ENCODE measurements around the gene TTLL10. TPM values are rescaled to one million over a fixed set of nuclear protein-coding genes. Genes with fewer than 3 reads are reported as not detected.

TTLL10 gene
- polyA plus RNA-seq, 1 donor from 2014 or later, result not detected

- no peak overlapping the region for H3K9ac ChIP-seq (ENCODE audit: low read length)
- no peaks in the 10 kb centered on the region for H3F3A ChIP-seq (ENCODE audit: insufficient read depth, low read length, poor library complexity, severe bottlenecking)
- TF ChIP-seq MXI1 (conservative IDR thresholded peaks at IDR 0.05; ENCODE audit: poor library complexity, severe bottlenecking), result no peak
- TF ChIP-seq TAF1 (IDR thresholded peaks at IDR 0.05; ENCODE audit: low read depth), result no peak
- no peak for TF ChIP-seq EP300 (conservative IDR thresholded peaks at IDR 0.05; ENCODE audit: poor library complexity, severe bottlenecking)
- no peak for TF ChIP-seq POLR2AphosphoS5 (IDR thresholded peaks at IDR 0.05)
- TF ChIP-seq EZH2 (IDR thresholded peaks at IDR 0.05; ENCODE audit: borderline replicate concordance, insufficient read depth, low read length, poor library complexity, severe bottlenecking), result no peak
- TF ChIP-seq REST (IDR thresholded peaks at IDR 0.05; ENCODE audit: borderline replicate concordance), result no peak
- no peak for TF ChIP-seq CTCF (IDR thresholded peaks at IDR 0.05; ENCODE audit: poor library complexity, severe bottlenecking)
- TF ChIP-seq SMC3 (conservative IDR thresholded peaks at IDR 0.05; ENCODE audit: poor library complexity), result no peak
- TF ChIP-seq RAD21 (conservative IDR thresholded peaks at IDR 0.05), result no peak
- H3K9me2 ChIP-seq (ENCODE audit: insufficient read depth, low read length), result no peaks in the 10 kb centered on the region
- no peaks in the 10 kb centered on the region for H3K36me3 ChIP-seq (ENCODE audit: insufficient read depth, low read length)
- no peak overlapping the region for H2AFZ ChIP-seq (ENCODE audit: low read depth, low read length)
- H4K20me1 ChIP-seq (ENCODE audit: insufficient read depth), result no peaks in the 10 kb centered on the region
- H3K4me3 ChIP-seq (ENCODE audit: low read length), result no peak overlapping the region
- H3K27ac ChIP-seq (ENCODE audit: low read length), result no peak overlapping the region
- H3K79me2 ChIP-seq (replicated peaks; ENCODE audit: insufficient read depth, low read length), result no peaks in the 10 kb centered on the region
- H3K9me3 ChIP-seq (ENCODE audit: low read length), result no peaks in the 10 kb centered on the region
- H3K4me2 ChIP-seq (ENCODE audit: low read length), result no peak overlapping the region
- no peaks in the 10 kb centered on the region for H3K27me3 ChIP-seq (ENCODE audit: insufficient read depth, low read depth, low read length)
These were observed 8.2 kb upstream of the TTLL10 start for GRCh38 chr1:1165485-1165884.

- Histone ChIP-seq H3K4me3 (ENCODE audit: low read length) (no peak overlapping the region), H3F3A (ENCODE audit: insufficient read depth, low read length, poor library complexity, severe bottlenecking) (no peaks in the 10 kb centered on the region), H3K9me2 (ENCODE audit: insufficient read depth, low read length) (no peaks in the 10 kb centered on the region), H3K79me2 (replicated peaks; ENCODE audit: insufficient read depth, low read length) (no peaks in the 10 kb centered on the region), H3K9me3 (ENCODE audit: low read length) (no peaks in the 10 kb centered on the region), H3K4me2 (ENCODE audit: low read length) (no peak overlapping the region), H4K20me1 (ENCODE audit: insufficient read depth) (no peaks in the 10 kb centered on the region), H3K27ac (ENCODE audit: low read length) (no peak overlapping the region), H3K27me3 (ENCODE audit: insufficient read depth, low read depth, low read length) (no peaks in the 10 kb centered on the region), H3K36me3 (ENCODE audit: insufficient read depth, low read length) (no peaks in the 10 kb centered on the region), H2AFZ (ENCODE audit: low read depth, low read length) (no peak overlapping the region), H3K9ac (ENCODE audit: low read length) (no peak overlapping the region)
- TF ChIP-seq EZH2 (IDR thresholded peaks at IDR 0.05; ENCODE audit: borderline replicate concordance, insufficient read depth, low read length, poor library complexity, severe bottlenecking) (no peak), REST (IDR thresholded peaks at IDR 0.05; ENCODE audit: borderline replicate concordance) (no peak), TAF1 (IDR thresholded peaks at IDR 0.05; ENCODE audit: low read depth) (no peak), POLR2AphosphoS5 (IDR thresholded peaks at IDR 0.05) (no peak), CTCF (IDR thresholded peaks at IDR 0.05; ENCODE audit: poor library complexity, severe bottlenecking) (no peak), MXI1 (conservative IDR thresholded peaks at IDR 0.05; ENCODE audit: poor library complexity, severe bottlenecking) (no peak), EP300 (conservative IDR thresholded peaks at IDR 0.05; ENCODE audit: poor library complexity, severe bottlenecking) (no peak), RAD21 (conservative IDR thresholded peaks at IDR 0.05) (no peak), SMC3 (conservative IDR thresholded peaks at IDR 0.05; ENCODE audit: poor library complexity) (no peak)
These were observed 7.7 kb upstream of the TTLL10 start for GRCh38 chr1:1165900-1166421.
